SK-N-SH treated with all-trans-retinoic acid at 6 μM for 48 hours (cell line): ENCODE measurements around the gene ZGPAT.

Source experiments
- SNAI2 ChIP-seq: fragments of 250-450 bp; sonication (Bioruptor Pico); IDR thresholded peaks from 2 replicates; pipeline ENCODE4 v1.5.0; 2020; ENCODE audit warnings: mild to moderate bottlenecking, moderate library complexity
- ZFP3 ChIP-seq: fragments of 250-450 bp; sonication (Bioruptor Pico); IDR thresholded peaks from 2 replicates; pipeline ENCODE4 v1.5.0; 2020; ENCODE audit warnings: mild to moderate bottlenecking, moderate library complexity

GRCh38 chr20:63755933-63756647 lies 48.3 kb downstream of the ZGPAT start:
- TF ChIP-seq ZFP3 (CRISPR knock-in tag) (no peak), SNAI2 (no peak)
